Chondrocyte (in vitro differentiated cells): ENCODE data around the gene NACC2. TPM values are rescaled to one million over a fixed set of nuclear protein-coding genes. Genes with fewer than 3 reads are reported as not detected.

Experiments
- DNase-seq: peaks from one replicate; pipeline ENCODE4 v3.0.0; 2021; ENCODE audit warnings: mixed read lengths, low spot score
- H3K27ac Mint-ChIP-seq: one replicate; pipeline ENCODE4 v1.8.0; 2021; ENCODE audit warnings: mild to moderate bottlenecking, moderate library complexity, mixed read lengths; ENCODE audit not compliant: unreplicated experiment
- H3K27me3 Mint-ChIP-seq: 2 replicates; pipeline ENCODE4 v1.8.0; 2021; ENCODE audit warnings: low read depth, mixed read lengths
- H3K36me3 Mint-ChIP-seq: 2 replicates; pipeline ENCODE4 v1.8.0; 2021; ENCODE audit warnings: low read depth, mixed read lengths
- H3K4me1 Mint-ChIP-seq: 2 replicates; pipeline ENCODE4 v1.8.0; 2021; ENCODE audit warnings: low read depth, mild to moderate bottlenecking, mixed read lengths
- H3K4me3 Mint-ChIP-seq: one replicate; pipeline ENCODE4 v1.8.0; 2021; ENCODE audit warnings: mild to moderate bottlenecking, moderate library complexity, mixed read lengths; ENCODE audit not compliant: unreplicated experiment
- H3K9me3 Mint-ChIP-seq: 2 replicates; pipeline ENCODE4 v1.8.0; 2021; ENCODE audit warnings: low read depth, mixed read lengths
- total RNA-seq: library from RNA; stranded (reverse); gene quantifications from 3 replicates; pipeline ENCODE4 v1.2.1, GENCODE V29; 2021
- TF ChIP-seq, protein P1 (sequence below): fragments of 200-600 bp; sonication (generic); IDR thresholded peaks from 2 replicates; pipeline ENCODE4 v1.5.0; 2021; ENCODE audit warnings: antibody characterized with exemption, mild to moderate bottlenecking, moderate library complexity

The NACC2 gene
- total RNA-seq, 1 donor from 2014 or later = 51.0 TPM

DNA sequence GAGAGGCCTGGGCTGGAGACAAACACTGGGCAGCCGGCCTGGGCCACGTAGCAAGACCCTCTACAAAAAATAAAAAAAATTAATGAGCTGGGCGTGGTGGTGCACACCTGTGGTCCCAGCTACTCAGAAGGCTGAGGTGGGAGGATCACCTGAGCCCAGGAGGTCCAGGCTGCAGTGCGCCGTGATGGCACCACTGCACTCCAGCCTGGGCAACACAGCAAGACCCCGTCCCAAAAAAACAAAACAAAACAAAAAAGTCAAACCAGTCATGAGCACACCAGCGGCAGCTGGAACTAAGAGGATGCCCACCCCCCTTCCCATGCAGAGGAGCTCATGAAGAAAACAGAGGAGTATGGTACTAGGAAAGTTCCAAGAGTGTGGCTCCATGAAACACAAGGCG is 131.8 kb downstream of the NACC2 start:
- no peak overlapping the region for H3K4me3 Mint-ChIP-seq
- TF ChIP-seq, protein P1, sequence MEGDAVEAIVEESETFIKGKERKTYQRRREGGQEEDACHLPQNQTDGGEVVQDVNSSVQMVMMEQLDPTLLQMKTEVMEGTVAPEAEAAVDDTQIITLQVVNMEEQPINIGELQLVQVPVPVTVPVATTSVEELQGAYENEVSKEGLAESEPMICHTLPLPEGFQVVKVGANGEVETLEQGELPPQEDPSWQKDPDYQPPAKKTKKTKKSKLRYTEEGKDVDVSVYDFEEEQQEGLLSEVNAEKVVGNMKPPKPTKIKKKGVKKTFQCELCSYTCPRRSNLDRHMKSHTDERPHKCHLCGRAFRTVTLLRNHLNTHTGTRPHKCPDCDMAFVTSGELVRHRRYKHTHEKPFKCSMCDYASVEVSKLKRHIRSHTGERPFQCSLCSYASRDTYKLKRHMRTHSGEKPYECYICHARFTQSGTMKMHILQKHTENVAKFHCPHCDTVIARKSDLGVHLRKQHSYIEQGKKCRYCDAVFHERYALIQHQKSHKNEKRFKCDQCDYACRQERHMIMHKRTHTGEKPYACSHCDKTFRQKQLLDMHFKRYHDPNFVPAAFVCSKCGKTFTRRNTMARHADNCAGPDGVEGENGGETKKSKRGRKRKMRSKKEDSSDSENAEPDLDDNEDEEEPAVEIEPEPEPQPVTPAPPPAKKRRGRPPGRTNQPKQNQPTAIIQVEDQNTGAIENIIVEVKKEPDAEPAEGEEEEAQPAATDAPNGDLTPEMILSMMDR = no peak
- no peak for DNase-seq
- H3K4me1 Mint-ChIP-seq = peaks cover 25% of the 10 kb centered on the region
- H3K27me3 Mint-ChIP-seq = peaks cover 2% of the 10 kb centered on the region
- no peaks in the 10 kb centered on the region for H3K36me3 Mint-ChIP-seq
- no peaks in the 10 kb centered on the region for H3K9me3 Mint-ChIP-seq
- no peak overlapping the region for H3K27ac Mint-ChIP-seq

DNA sequence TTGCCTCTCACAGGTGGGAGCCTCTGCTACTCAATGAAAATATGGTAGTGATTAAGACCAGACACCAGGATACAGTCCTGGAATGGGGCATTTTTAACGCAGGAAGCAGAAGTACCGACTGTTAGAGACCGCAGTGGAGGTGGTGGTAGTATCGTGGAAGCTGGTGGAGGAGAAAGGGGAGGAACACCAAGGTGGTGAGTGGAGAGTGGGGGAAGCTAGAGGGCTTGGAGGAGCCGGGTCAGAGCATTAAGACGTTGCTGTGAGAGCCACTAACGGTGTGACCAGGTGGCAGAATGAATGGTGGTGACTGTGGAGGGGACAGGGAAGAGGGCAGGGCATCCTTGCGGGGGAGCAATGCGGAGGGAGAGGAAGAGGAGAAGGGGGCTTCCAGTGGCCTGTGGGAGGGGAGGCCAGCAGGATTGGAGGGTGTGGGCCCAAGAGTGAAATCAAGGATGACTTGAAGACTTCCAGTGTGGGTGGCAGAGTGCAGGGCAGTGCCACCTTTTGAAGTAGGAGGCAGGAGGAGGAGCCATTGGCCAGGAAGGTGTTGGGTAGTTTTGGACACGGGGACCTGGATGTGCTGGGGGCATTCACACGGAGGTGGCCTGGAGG is 132.3 kb downstream of the NACC2 start:
- no peaks in the 10 kb centered on the region for H3K36me3 Mint-ChIP-seq
- H3K4me3 Mint-ChIP-seq = no peak overlapping the region
- no peaks in the 10 kb centered on the region for H3K9me3 Mint-ChIP-seq
- H3K27me3 Mint-ChIP-seq = peaks cover 2% of the 10 kb centered on the region
- peaks cover 24% of the 10 kb centered on the region for H3K4me1 Mint-ChIP-seq
- DNase-seq = no peak
- TF ChIP-seq, protein P1 = no peak
- H3K27ac Mint-ChIP-seq = no peak overlapping the region

DNA sequence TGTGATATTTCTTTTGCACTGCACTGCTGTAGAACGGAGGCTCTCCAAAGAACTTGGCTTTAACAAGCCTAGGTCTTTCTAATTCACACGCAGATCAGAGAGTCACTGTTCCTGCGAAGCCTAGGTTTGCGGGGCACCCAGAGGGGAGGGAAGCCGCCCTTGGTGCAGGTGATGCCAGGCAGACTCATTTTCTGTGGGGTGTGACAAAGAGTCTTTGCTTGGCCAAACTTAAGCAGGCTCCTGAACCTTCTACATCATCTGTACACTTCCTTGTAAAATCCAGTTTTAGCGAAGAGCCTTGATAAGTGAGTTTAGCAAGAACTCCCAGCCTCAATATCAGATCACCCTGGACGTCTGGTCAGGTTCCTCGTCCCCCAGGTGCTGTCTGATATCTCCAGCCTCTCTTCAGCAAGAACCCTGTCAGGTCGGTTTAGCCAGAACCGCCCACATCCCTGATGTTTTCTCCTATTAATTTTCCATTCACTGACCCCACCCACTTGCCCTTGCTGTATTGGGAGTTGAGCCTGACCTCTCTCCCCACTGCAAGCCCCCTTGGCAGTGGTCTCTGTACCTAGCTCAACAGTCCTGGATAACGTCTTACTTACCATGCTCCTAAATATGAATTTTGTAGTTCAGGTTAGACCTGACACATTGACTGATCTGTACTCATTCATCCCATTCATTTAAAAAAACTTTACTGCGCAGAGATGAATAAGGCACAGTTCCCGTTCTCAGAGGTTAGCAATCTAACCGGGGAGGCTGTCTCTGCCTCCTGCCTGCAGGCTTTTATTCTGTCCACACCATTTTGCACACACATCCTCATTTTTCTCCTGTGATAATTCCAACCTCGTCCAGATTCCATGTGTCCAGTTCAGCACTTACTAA is 133.0 kb downstream of the NACC2 start:
- no peaks in the 10 kb centered on the region for H3K9me3 Mint-ChIP-seq
- H3K27ac Mint-ChIP-seq = no peak overlapping the region
- no peak for DNase-seq
- no peaks in the 10 kb centered on the region for H3K36me3 Mint-ChIP-seq
- peak overlapping the region; percentile 63 for H3K4me3 Mint-ChIP-seq
- TF ChIP-seq, protein P1 = no peak
- H3K4me1 Mint-ChIP-seq = peaks cover 22% of the 10 kb centered on the region
- H3K27me3 Mint-ChIP-seq = no peaks in the 10 kb centered on the region

DNA sequence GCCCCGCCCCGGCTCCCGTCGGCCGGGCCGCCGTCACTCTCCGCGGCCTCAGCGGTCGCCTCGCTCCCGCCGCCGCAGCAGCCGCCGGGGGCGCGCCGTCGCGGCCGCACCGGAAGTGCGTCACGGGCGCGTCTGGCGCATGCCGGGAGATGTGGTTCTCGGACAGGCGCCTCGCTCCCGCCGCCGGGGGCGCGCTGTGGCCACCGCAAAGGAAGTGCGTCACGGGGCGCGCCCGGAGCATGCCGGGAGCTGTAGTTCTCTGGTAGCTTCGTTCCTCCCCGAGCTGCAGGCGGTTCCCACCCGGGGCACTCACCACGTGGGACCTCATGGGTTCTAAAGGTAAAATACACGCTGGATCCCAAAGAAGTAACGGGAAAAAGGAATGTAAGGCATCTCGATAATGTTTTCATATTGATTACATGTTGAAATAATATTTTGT is 133.8 kb downstream of the NACC2 start, which contains the start of gene UBAC1:
TSS of gene UBAC1 (minus strand) at position 97 of the 439 bp plus-strand sequence. CDS start 211 bp downstream, outside the sequence.
- Mint-ChIP-seq H3K4me3 (peak within 1 kb of the TSS; percentile 90), H3K36me3 (no peaks in the 10 kb centered on the region), H3K4me1 (peaks cover 22% of the 10 kb centered on the region), H3K27ac (peak within 1 kb of the TSS; percentile 91), H3K9me3 (no peaks in the 10 kb centered on the region), H3K27me3 (no peaks in the 10 kb centered on the region)
- peak; percentile 99 for DNase-seq
- TF ChIP-seq, protein P1 = peak; percentile 31

DNA sequence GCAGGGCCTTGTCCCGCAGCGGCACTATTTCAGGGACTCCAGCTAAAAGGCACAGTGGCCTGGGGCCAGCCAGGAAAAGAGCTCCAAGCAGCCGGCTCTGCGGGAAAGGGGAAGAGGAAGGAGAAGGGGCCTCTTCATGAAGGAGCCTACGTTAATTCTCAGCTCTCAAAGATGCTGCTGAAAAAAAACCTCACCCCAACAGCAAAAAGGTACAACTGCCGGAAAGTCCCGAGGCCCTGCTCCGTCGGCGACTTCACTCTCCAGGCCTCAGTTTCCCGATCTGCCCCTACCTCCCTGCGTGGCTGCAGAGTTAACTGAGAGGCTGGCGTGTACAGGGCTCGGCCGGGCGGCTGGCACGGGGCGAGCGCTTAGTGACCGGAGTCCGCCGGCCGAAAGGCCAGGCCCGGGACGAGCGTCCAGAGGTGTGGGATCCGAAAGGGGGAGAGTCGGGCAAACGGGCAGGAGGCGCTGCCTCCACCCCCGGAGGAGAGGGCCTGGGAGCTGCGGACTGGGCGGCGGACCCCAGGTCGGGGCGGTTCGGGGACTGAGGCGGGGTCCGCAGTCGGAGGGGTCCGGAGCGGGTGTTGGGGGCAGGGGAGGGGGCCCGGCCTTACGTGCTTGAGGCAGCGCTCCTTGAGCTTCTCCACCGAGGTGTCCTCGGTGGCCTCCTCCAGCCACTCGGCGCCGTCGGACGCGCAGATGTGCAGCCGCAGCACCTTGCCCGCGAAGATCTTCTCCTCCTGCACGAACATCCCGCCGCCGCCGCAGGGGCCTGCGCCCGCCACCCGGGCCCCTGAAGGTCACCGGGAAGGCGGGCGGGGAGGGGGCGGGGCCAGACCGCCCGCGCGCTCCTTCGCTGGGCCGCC is 134.4 kb downstream of the NACC2 start:
- Mint-ChIP-seq H3K4me1 (peaks cover 22% of the 10 kb centered on the region), H3K27me3 (no peaks in the 10 kb centered on the region), H3K9me3 (no peaks in the 10 kb centered on the region), H3K27ac (peak overlapping the region; percentile 91), H3K4me3 (peak overlapping the region; percentile 90), H3K36me3 (no peaks in the 10 kb centered on the region)
- TF ChIP-seq, protein P1 = no peak
- no peak for DNase-seq
